ENCODE data around the gene MYOD1.

The MYOD1 gene

DNA sequence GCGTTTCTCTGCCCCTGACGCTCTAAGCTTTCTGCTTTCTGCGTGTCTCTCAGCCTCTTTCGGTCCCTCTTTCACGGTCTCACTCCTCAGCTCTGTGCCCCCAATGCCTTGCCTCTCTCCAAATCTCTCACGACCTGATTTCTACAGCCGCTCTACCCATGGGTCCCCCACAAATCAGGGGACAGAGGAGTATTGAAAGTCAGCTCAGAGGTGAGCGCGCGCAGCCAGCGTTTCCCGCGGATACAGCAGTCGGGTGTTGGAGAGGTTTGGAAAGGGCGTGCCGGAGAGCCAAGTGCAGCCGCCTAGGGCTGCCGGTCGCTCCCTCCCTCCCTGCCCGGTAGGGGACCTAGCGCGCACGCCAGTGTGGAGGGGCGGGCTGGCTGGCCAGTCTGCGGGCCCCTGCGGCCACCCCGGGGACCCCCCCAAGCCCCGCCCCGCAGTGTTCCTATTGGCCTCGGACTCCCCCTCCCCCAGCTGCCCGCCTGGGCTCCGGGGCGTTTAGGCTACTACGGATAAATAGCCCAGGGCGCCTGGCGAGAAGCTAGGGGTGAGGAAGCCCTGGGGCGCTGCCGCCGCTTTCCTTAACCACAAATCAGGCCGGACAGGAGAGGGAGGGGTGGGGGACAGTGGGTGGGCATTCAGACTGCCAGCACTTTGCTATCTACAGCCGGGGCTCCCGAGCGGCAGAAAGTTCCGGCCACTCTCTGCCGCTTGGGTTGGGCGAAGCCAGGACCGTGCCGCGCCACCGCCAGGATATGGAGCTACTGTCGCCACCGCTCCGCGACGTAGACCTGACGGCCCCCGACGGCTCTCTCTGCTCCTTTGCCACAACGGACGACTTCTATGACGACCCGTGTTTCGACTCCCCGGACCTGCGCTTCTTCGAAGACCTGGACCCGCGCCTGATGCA, at the start of gene MYOD1:
Gene MYOD1 (plus strand): TSS at position 544 of the 910 bp plus-strand sequence. CDS start 212 bp downstream, at position 756.
- no peak for DNase-seq

GRCh38 chr11:17672469-17672868, 46.9 kb upstream of the MYOD1 start:
- no peak for DNase-seq

DNA sequence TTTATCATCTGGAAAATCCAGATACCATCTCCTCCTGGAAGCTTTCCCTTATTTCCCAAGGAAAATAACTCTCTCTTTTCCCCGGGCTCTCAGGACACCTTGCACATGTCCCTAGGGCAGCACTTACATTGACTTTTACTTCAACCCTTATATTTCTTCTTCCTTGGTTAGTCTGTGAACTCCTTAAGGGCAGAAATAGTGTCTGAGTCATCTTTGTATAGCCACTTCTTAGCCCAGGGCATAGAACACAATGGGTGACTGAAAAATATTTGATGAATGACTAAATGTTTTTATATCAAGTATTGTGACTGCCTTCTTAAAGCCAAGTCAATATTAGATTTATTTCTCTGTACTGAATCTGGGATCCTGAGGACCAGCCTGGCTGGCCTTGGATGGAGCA, 45.4 kb upstream of the MYOD1 start:
- no peak for DNase-seq

DNA sequence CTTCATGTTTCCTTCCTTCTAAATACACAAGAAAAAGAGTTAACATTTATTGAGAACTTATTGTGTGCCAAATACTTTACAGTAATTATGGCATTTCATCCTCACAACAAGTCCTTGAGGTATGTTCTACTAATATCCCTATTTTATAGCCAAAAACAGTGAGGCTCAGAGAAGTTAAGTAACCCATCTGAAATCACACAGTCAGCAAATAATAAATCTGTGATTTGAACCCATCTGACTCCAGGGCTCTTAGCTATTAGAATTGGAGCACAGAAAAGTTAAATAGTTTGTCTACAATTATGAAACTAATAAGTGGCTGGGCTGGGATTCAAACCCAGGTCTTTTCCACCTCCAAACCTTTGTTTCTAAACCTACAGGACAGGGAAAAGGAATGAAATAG, 36.5 kb upstream of the MYOD1 start:
- DNase-seq = no peak

GRCh38 chr11:17683377-17684161, 35.8 kb upstream of the MYOD1 start:
- no peak for DNase-seq

- DNase-seq = no peak
Observed at GRCh38 chr11:17684550-17684949, 34.8 kb upstream of the MYOD1 start.

DNA sequence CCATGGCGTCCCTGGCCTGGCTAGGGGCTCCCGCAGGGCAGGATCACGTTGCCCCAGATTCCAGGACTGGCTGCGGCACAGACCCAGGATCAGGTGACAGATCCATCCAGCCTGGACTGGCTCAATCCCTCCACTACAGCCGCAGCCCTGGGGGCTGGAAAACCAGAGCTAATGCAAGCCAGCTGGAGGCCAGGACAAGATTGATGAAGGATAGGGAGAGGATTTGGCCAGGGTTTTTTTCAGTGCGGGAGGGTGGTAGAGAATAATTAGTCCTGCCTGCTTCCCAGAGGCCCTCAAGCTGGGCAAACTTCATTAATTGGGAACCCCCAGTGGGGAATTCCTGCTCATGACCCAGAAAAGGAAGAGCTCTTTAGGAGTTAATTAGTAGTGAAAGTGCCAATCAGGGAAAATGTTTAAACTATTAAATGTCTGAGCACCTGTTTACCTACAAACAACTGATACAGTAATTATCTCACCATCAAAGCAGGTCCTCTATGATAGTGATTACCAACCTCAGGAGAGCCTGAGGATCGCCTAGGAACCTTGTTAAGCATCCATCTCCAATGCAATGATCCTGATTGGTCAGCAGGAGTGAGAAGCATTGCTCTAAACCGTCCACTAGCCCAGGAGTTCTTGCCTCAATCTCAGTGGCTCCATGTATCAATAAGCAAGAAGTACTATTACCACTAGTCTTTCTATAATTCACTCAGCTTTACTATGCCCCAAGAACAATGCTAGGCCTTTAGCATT, 33.0 kb upstream of the MYOD1 start:
- DNase-seq = no peak

DNA sequence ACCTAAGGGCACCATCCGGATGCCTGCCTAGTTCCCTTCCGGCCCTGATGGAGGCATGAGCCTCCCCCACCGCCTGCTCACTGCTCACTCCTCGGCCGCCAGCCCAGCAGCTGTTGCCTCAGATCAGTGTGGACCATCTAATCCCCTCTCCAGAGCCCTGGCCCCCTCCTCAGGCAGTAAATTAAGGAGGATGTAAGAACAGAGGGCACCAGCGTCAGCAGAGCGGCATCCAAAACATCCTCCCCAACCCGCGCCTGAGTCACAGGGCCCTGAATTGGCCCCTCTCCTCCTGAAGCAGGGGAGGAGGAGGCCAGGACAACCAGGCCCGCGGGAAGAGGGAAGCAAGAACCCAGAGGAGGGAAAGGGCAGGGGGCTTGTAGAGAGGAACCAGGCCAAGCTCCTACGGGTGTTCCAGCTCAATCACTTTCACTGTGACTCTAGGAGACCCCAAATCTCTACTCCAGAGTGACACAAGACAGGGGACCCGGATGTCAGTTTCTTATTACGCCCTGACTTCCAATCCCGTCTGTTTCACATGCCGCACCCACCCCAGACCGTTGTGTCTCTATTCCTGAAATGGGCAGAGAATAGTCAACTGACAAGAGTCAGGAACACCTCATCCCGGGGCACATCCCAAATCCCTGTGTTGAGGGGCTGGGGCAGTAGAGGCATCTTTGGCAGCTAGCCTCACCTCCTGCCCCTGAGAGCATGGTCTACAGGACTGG, 31.3 kb upstream of the MYOD1 start:
- DNase-seq = no peak

DNA sequence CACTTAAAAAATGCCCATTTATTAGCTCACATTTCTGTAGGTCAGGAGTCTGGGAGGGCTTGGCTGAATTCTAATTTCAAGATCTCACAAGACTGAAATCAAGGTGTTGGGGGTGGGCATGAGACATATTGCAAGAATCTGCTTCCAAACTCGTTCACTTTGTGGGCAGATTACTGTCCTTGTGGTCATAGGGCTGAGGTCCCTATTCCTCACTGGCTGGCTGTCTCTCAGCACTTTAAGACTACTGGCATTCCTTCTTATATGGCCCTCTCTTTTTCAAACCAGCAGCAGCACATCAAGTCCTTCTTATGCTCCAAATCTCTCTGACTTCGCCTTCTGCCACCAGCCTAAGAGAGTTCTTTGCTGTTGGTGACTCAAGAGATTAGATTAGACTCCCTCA, 27.8 kb upstream of the MYOD1 start:
- DNase-seq = no peak

GRCh38 chr11:17691976-17692375, 27.4 kb upstream of the MYOD1 start:
- DNase-seq = no peak

- no peak for DNase-seq
Observed at GRCh38 chr11:17692931-17693330, 26.4 kb upstream of the MYOD1 start.

DNA sequence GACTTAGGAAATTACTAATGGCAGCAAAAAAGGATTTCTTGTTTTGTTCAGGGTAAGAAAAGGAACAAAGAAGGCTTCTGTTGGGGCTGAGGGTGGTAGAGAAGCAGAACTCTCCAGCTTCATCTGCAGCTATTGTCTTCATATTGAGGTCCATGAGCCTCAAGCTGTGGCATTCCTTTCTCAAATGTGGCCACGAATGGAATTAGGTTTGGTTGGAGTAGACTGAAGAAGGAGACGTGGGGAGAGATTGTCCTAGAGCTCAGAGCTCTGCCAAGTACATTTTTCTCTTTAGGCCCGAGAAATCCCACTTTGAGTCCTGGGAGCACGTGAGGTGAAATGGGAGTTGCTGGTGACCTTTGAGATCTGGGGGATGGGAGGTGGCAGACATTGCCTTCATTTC, 25.8 kb upstream of the MYOD1 start:
- no peak for DNase-seq

DNA sequence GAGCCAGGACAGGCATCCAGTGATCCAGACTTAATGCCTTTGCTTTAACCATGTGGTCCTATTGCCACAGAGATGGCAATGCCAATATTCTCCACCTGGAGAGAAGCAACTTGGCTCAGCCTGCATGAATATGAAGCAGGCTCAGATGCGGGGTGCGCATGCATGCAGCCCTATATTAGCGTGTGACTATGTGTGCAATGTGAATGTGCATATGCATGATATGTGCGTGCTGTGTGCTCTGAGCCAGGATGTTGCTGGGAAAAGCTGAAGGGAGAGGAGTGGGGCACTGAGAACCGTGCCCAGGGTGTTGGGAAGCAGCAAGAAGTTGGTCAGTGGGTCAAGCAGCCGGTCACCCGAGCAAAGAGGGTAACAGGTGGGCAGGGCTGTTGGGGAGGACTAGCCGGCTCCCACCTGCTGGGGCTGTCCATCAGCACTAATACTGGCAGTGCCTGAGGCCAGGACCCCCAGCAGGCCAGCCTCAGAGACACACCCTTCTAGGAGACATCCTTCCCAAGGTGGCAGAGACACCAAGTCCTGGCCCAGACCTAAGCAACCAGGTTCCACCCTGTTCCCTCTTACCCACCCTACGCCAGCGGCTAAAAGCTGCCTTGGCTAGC, 24.8 kb upstream of the MYOD1 start:
- no peak for DNase-seq

DNA sequence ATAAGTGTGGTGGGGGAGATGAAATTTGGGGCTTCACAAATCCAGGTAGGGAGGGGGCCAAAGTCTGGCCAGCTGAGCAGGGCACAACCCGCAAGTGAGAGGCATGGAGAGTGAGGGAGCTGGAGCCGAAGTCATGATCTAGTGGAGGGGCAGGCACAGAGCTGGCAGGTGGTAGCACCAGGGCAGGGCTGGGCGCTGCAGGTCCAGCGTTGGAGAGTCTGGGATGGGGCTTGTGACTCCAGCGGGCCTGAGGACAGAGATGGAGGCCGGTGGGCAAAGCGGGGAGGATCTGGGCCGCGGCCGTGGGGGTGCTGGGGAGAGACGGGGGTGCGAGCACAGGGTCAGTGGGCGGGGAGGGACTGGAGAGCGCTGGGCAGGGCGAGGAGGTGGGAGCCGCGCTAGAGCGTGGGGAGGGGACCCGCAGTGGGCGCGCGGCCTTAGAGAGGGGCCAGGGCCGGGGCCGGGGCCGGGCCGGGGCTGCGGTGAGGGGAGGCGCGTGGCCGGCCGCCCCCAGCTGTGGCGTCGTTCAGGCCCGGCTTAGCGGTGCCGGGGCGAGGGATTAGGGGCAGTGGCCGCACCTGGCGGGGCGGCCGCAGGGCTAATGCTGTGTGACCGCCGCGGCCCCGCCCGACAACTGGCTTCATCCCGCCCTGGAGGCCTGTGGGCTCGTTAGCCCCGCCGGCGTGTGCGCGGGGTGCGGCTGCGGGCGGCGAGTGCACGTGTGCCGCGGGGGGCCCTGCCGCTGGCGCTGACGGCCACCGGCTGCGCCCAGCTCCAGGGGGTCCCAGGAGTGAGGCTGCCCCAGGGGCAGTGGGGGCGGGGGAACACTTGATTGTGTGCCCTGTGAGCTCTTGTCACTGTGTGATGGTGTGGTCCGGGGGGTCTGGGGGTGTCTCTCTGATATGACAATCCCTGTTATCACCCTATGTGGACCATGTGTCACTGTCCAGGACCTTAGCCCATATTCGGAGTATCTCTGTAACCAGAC, 23.6 kb upstream of the MYOD1 start:
- no peak for DNase-seq

- DNase-seq = no peak
Observed at GRCh38 chr11:17696741-17697140, 22.6 kb upstream of the MYOD1 start.

GRCh38 chr11:17697175-17697949, 22.0 kb upstream of the MYOD1 start:
- DNase-seq = no peak

DNA sequence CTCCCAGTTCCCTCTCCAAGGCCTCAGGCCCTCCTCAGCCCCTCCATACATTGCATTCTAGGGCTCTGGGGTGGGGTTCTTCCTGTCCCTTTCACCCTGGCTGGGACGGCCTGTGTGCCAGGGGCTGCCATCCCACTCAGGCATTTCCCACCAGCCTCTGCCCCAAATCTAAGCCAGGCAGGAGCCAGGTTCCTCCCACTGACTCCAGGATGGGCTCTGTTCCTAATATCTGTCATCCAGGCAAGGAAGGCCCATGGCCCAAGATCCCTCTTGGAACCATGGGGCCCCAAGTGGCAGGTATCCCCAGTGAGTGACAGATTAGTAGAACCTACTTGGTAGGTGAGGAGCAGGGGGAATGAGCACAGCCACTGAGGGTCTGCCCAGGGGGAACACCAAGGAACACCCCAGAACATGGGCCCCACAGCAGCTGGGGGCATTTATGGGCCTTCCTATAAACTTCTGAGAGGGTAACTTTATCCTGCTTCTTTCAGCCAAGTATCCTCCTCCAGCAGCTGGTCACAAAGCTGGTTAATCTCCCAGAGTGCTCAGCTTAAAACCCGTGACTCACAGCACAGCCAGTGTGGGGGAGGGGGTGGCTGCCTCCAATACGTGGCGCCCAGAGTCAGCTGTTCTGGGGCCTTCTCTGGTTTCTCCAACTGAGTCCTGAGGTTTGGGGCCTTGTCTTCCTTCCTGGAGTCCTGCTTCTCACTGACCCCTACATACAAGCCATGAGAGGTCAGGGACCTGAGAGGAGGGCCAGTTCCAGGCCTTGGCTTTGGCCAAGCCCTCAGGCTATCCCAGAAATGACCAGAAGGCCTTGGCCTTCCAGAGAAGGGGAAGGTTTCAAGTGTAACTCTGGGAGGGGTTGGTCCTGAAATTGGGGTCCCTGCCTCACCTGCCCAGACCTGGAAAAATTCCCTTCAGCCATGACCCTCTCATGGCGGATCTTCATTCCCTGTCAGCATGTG, 19.9 kb upstream of the MYOD1 start:
- no peak for DNase-seq

DNA sequence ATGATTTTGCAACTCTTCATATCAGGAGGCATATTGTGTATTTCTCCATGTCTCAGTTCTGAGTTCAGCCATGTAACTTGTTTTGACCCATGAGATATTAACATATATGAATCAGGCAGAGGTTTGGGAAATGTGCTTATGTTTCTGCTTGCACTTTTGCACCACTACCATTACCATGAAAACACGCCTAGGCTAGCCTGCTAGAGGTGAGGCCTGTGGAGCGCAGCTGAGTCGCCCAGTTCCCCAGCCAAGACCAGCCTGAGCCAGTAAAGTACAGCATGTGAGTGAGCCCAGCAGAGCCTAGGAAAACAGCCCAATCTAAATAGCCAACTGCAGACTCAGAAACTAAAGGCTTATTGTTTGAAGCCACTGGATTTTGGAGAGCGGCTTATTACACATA, 18.4 kb upstream of the MYOD1 start:
- DNase-seq = no peak

DNA sequence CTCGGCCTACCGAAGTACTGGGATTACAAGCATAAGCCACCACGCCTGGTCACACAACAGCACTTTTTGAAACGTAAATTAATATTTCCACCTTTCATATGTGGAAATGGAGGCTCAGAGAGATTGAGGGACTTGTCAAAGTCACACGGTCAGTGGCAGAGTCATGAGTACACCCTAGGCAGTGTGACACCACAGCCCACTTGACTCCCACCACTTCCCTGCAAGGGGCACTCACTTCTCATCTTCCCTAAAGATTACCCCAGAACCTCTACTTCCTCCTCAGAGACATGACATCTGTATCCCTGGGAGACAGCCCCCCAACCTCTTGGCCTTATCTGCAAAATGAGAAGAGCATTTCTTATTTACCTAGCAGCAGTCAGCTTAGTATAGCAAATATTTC, 16.5 kb upstream of the MYOD1 start:
- no peak for DNase-seq

Data from activated naive CD4-positive, alpha-beta T cell treated with anti-CD3 and anti-CD28 coated beads, Interleukin-2, amount 50 U/mL, for 16 hours (primary cell).